Limb (tissue), 2 donors: Measurements from ENCODE around the gene NRCAM.

ENCODE experiments used
- DNase-seq, 2 donors: peaks; one replicate each; pipeline ENCODE4 v3.0.0-alpha.2; 2016; ENCODE audit errors: extremely low spot score in 2 of 2

NRCAM gene

GRCh38 chr7:108135446-108136190 lies 320.6 kb downstream of the NRCAM start:
- no peak for DNase-seq

GRCh38 chr7:108134486-108134885 lies 321.8 kb downstream of the NRCAM start:
- no peak for DNase-seq

- no peak for DNase-seq
These were observed 323.5 kb downstream of the NRCAM start for GRCh38 chr7:108132551-108133265.

- no peak for DNase-seq
These were observed 326.0 kb downstream of the NRCAM start, which contains the start of gene LAMB4 for GRCh38 chr7:108130261-108130660. Gene LAMB4, minus strand, starts transcription at chr7:108130361. Its CDS starts 7,197 bp downstream, at chr7:108123164.

GRCh38 chr7:108129018-108129965 lies 326.9 kb downstream of the NRCAM start:
- DNase-seq = no peak

GRCh38 chr7:108128514-108128913 lies 327.7 kb downstream of the NRCAM start:
- DNase-seq = no peak

GRCh38 chr7:108127461-108127860 lies 328.8 kb downstream of the NRCAM start:
- no peak for DNase-seq

GRCh38 chr7:108124820-108125219 lies 331.4 kb downstream of the NRCAM start:
- no peak for DNase-seq

- no peak for DNase-seq
These were observed 334.1 kb downstream of the NRCAM start for GRCh38 chr7:108122181-108122580.

- no peak for DNase-seq
These were observed 335.3 kb downstream of the NRCAM start for GRCh38 chr7:108120933-108121332.

GRCh38 chr7:108120196-108120595 lies 336.0 kb downstream of the NRCAM start:
- no peak for DNase-seq

GRCh38 chr7:108118959-108119358 lies 337.3 kb downstream of the NRCAM start:
- no peak for DNase-seq

GRCh38 chr7:108114117-108114841 lies 342.0 kb downstream of the NRCAM start:
- no peak for DNase-seq

GRCh38 chr7:108112683-108113082 lies 343.6 kb downstream of the NRCAM start:
- DNase-seq = no peak

GRCh38 chr7:108109221-108109908 lies 346.9 kb downstream of the NRCAM start:
- DNase-seq = no peak

GRCh38 chr7:108108131-108108530 lies 348.1 kb downstream of the NRCAM start:
- DNase-seq = no peak

GRCh38 chr7:108104324-108104723 lies 351.9 kb downstream of the NRCAM start:
- no peak for DNase-seq

GRCh38 chr7:108103558-108104298 lies 352.5 kb downstream of the NRCAM start:
- no peak for DNase-seq

GRCh38 chr7:108102671-108103312 lies 353.4 kb downstream of the NRCAM start:
- no peak for DNase-seq
